AG09309 (cell line): ENCODE results near the gene WNK4.

Experiments
- DNase-seq: peaks from one replicate; pipeline ENCODE4 v3.0.0-alpha.2; 2010; ENCODE audit warnings: low read depth
- H3K4me3 ChIP-seq: 2 replicates; pipeline ENCODE4 v1.5.1; 2011; ENCODE audit warnings: mild to moderate bottlenecking, low read depth, low read length, moderate library complexity; ENCODE audit not compliant: control insufficient read depth
- CTCF ChIP-seq: IDR thresholded peaks from 2 replicates; pipeline ENCODE4 v1.5.1; 2011; ENCODE audit warnings: mild to moderate bottlenecking, low read depth, low read length, inconsistent platforms; ENCODE audit not compliant: insufficient read depth, control insufficient read depth; ENCODE audit errors: missing control alignments

WNK4 gene

GRCh38 chr17:42821176-42821575, 40.8 kb downstream of the WNK4 start:
- no peak overlapping the region for H3K4me3 ChIP-seq
- no peak for DNase-seq
- TF ChIP-seq CTCF: no peak

- DNase-seq: no peak
- TF ChIP-seq CTCF: no peak
- H3K4me3 ChIP-seq: no peak overlapping the region
Observed at GRCh38 chr17:42827472-42827871, 47.1 kb downstream of the WNK4 start.

GRCh38 chr17:42830971-42831370, 50.6 kb downstream of the WNK4 start:
- H3K4me3 ChIP-seq: no peak overlapping the region
- DNase-seq: no peak
- TF ChIP-seq CTCF: no peak

GRCh38 chr17:42832213-42832933, 52.0 kb downstream of the WNK4 start:
- no peak for DNase-seq
- peak overlapping the region; percentile 72 for H3K4me3 ChIP-seq
- no peak for TF ChIP-seq CTCF

GRCh38 chr17:42832934-42833766, 52.7 kb downstream of the WNK4 start, which contains the start of gene PSME3:
Gene PSME3 (plus strand): TSS chr17:42833397. CDS start chr17:42833632, 235 bp downstream.
- H3K4me3 ChIP-seq: peak within 1 kb of the TSS; percentile 72
- DNase-seq: no peak
- TF ChIP-seq CTCF: no peak

GRCh38 chr17:42833767-42834422, 53.5 kb downstream of the WNK4 start:
- no peak for DNase-seq
- no peak for TF ChIP-seq CTCF
- peak overlapping the region; percentile 72 for H3K4me3 ChIP-seq
